B cell (primary cell): ENCODE data around the gene ZDHHC14. TPM values are rescaled to one million over a fixed set of nuclear protein-coding genes. Genes with fewer than 3 reads are reported as not detected.

ENCODE experiments used
- ATAC-seq: fragments of 200-7000 bp; cut with Tn5 transposase; one replicate; pipeline ENCODE4 v1.10.0; 2021; ENCODE audit warnings: low read depth, mild to moderate bottlenecking, moderate number of reproducible peaks, moderate library complexity
- CTCF ChIA-PET: fragments of 350-600 bp; sonication (Branson Sonifier 250); formaldehyde crosslinking; loops from one replicate; lab custom pipeline; 2021; ENCODE audit warnings: antibody characterized with exemption, inconsistent platforms; lab: Charles Lee
- POLR2A ChIA-PET: fragments of 350-600 bp; sonication (Branson Sonifier 250); formaldehyde crosslinking; loops from one replicate; lab custom pipeline; 2021; ENCODE audit warnings: antibody characterized with exemption; lab: Charles Lee
- DNase-seq: peaks from one replicate; pipeline ENCODE4 v3.0.0; 2013
- H2AFZ ChIP-seq: 2 replicates; pipeline ENCODE4 v1.6.1; 2012; ENCODE audit warnings: mild to moderate bottlenecking, low read depth, low read length; ENCODE audit not compliant: insufficient read depth, poor library complexity, severe bottlenecking
- H3K27ac ChIP-seq, 2 donors: 1 replicate in 1 of 2; 2 replicates in 1 of 2; pipeline ENCODE4 v1.5.1; 2012 to 2013; ENCODE audit warnings: low read length in 2 of 2, mild to moderate bottlenecking in 2 of 2, moderate library complexity in 1 of 2
- H3K27me3 ChIP-seq, 4 experiments: fragments of 200-600 bp in 1 of 4; sonication (generic) in 1 of 4; replicated peaks in 1 of 4; 1 replicate in 2 of 4; 2 replicates in 2 of 4; pipeline versions ENCODE4 v1.6.1 to v1.7.0; 2013 to 2016; ENCODE audit warnings: low read length in 3 of 4, mild to moderate bottlenecking in 2 of 4, mixed read lengths in 1 of 4, moderate library complexity in 1 of 4; ENCODE audit not compliant: insufficient read depth in 4 of 4, control insufficient read depth in 3 of 4; ENCODE audit errors: control extremely low read depth in 1 of 4
- H3K36me3 ChIP-seq, 2 experiments: replicated peaks in 1 of 2; 1 replicate in 1 of 2; 2 replicates in 1 of 2; pipeline versions ENCODE4 v1.6.1 to v1.7.1; 2013; ENCODE audit warnings: low read length in 1 of 2; ENCODE audit not compliant: insufficient read depth in 2 of 2, control insufficient read depth in 1 of 2; ENCODE audit errors: control extremely low read depth in 1 of 2, extremely low read depth in 1 of 2
- H3K4me1 ChIP-seq, 2 donors: fragments of 200-600 bp in 1 of 2; sonication (generic) in 1 of 2; 1 replicate in 1 of 2; 2 replicates in 1 of 2; pipeline versions ENCODE4 v1.5.1 to v1.6.1; 2013 to 2017; ENCODE audit warnings: low read length in 2 of 2; ENCODE audit not compliant: control insufficient read depth in 2 of 2, insufficient read depth in 2 of 2
- H3K4me2 ChIP-seq: replicated peaks from 2 replicates; pipeline ENCODE3; 2012; ENCODE audit warnings: mild to moderate bottlenecking, low read depth, low read length; ENCODE audit not compliant: poor library complexity, severe bottlenecking
- H3K4me3 ChIP-seq, 5 experiments: fragments of 200-600 bp in 1 of 5; sonication (generic) in 1 of 5; 1 replicate in 3 of 5; 2 replicates in 2 of 5; pipeline versions ENCODE4 v1.5.1 to v1.7.0; 2011 to 2016; ENCODE audit warnings: low read length in 4 of 5, mild to moderate bottlenecking in 4 of 5, low read depth in 2 of 5, control low read depth in 1 of 5, moderate library complexity in 1 of 5; ENCODE audit not compliant: insufficient read depth in 1 of 5; ENCODE audit errors: control extremely low read depth in 1 of 5, extremely low read depth in 1 of 5
- H3K79me2 ChIP-seq: fragments of 200-600 bp; sonication (generic); one replicate; pipeline ENCODE4 v1.6.0; 2016; ENCODE audit warnings: low read length; ENCODE audit not compliant: control insufficient read depth, insufficient read depth
- H3K9ac ChIP-seq: fragments of 200-600 bp; sonication (generic); 2 replicates; pipeline ENCODE4 v1.6.1; 2017; ENCODE audit warnings: mild to moderate bottlenecking, low read length, moderate library complexity
- H3K9me3 ChIP-seq, 3 donors: one replicate each; pipeline versions ENCODE4 v1.6.1 to v1.7.1; 2013; ENCODE audit warnings: low read length in 2 of 3; ENCODE audit not compliant: control insufficient read depth in 2 of 3, insufficient read depth in 1 of 3; ENCODE audit errors: control extremely low read depth in 1 of 3
- H4K20me1 ChIP-seq: 2 replicates; pipeline ENCODE4 v1.6.0; 2012; ENCODE audit warnings: mild to moderate bottlenecking, low read length; ENCODE audit not compliant: insufficient read depth, control insufficient read depth, poor library complexity, severe bottlenecking
- H3K27ac Mint-ChIP-seq: one replicate; pipeline ENCODE4 v1.8.0; 2021; ENCODE audit warnings: mixed read lengths
- H3K27me3 Mint-ChIP-seq: one replicate; pipeline ENCODE4 v1.8.0; 2021; ENCODE audit warnings: mixed read lengths
- H3K4me1 Mint-ChIP-seq: one replicate; pipeline ENCODE4 v1.8.0; 2021; ENCODE audit warnings: mixed read lengths
- H3K4me3 Mint-ChIP-seq: one replicate; pipeline ENCODE4 v1.8.0; 2021; ENCODE audit warnings: mixed read lengths
- H3K9me3 Mint-ChIP-seq: one replicate; pipeline ENCODE4 v1.8.0; 2022; ENCODE audit warnings: mixed read lengths; ENCODE audit not compliant: insufficient read depth
- EZH2 ChIP-seq: IDR thresholded peaks from 2 replicates; pipeline ENCODE4 v1.6.1; 2012; ENCODE audit warnings: borderline replicate concordance, low read depth, mild to moderate bottlenecking, moderate library complexity, low read length; ENCODE audit not compliant: insufficient read depth, poor library complexity, severe bottlenecking
- WGBS: methylation state at CpG from one replicate; pipeline ENCODE4 v1.1.5; 2013; ENCODE audit warnings: missing lambda C conversion rate; ENCODE audit not compliant: insufficient coverage; 5-methylcytosine and 5-hydroxymethylcytosine counted together
- intact Hi-C: fragments of 100-400 bp; cut with micrococcal nuclease; formaldehyde crosslinking; loops from one replicate; pipeline ENCODE4 v1.10.0; 2022
- polyA plus RNA-seq: library from polyadenylated mRNA; depleted of rRNA; stranded (reverse); fragments of >200 nt; gene quantifications from 2 replicates; pipeline ENCODE4 v1.2.3, GENCODE V29; 2012
- total RNA-seq, 2 donors: library from RNA; stranded (reverse); fragments of 120-200 nt in 1 of 2; gene quantifications; 1 replicate in 1 of 2; 2 replicates in 1 of 2; pipeline versions ENCODE4 v1.2.3 to v1.2.4, GENCODE V29; 2013 to 2022
- TF ChIP-seq, protein P1 (sequence below): fragments of 200-600 bp; IDR thresholded peaks from one replicate; pipeline ENCODE4 v1.8.0; 2022; ENCODE audit warnings: antibody characterized with exemption, mild to moderate bottlenecking

Gene ZDHHC14
- total and polyA plus RNA-seq, 2 donors (not counting 1 experiment from before 2014, with no cell fraction given) = 8.8 to 50.4 TPM

GRCh38 chr6:157530126-157530525 is 149.1 kb downstream of the ZDHHC14 start:
- ATAC-seq (no peak), DNase-seq (no peak)
- intact Hi-C loops = no loop called here
- TF ChIP-seq EZH2 = no peak
- TF ChIP-seq, protein P1, sequence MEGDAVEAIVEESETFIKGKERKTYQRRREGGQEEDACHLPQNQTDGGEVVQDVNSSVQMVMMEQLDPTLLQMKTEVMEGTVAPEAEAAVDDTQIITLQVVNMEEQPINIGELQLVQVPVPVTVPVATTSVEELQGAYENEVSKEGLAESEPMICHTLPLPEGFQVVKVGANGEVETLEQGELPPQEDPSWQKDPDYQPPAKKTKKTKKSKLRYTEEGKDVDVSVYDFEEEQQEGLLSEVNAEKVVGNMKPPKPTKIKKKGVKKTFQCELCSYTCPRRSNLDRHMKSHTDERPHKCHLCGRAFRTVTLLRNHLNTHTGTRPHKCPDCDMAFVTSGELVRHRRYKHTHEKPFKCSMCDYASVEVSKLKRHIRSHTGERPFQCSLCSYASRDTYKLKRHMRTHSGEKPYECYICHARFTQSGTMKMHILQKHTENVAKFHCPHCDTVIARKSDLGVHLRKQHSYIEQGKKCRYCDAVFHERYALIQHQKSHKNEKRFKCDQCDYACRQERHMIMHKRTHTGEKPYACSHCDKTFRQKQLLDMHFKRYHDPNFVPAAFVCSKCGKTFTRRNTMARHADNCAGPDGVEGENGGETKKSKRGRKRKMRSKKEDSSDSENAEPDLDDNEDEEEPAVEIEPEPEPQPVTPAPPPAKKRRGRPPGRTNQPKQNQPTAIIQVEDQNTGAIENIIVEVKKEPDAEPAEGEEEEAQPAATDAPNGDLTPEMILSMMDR = no peak
- Histone ChIP-seq H4K20me1 (no peaks in the 10 kb centered on the region), H2AFZ (no peak overlapping the region), H3K4me3 (no peak overlapping the region), H3K79me2 (peaks cover 5% of the 10 kb centered on the region), H3K9me3 (peaks cover 0 to 12% (median 0%) of the 10 kb centered on the region in 3 donors), H3K4me2 (no peak overlapping the region), H3K27ac (no peak overlapping the region), H3K9ac (no peak overlapping the region), H3K4me1 (peaks cover 21 to 50% of the 10 kb centered on the region in 2 donors), H3K36me3 (peaks cover 0 to 3% of the 10 kb centered on the region in 2 experiments), H3K27me3 (no peaks in the 10 kb centered on the region)
- CTCF ChIA-PET = interaction anchor here (1.1 kb wide), 1 partner anchor 215 kb away, joined by 3 read pairs; no protein-coding TSS in a partner anchor
- no peak overlapping the region for H3K4me3 Mint-ChIP-seq
- no peaks in the 10 kb centered on the region for H3K9me3 Mint-ChIP-seq
- POLR2A ChIA-PET = no interaction called here
- H3K27me3 Mint-ChIP-seq = no peaks in the 10 kb centered on the region
- no CpG with 5 or more reads among the region's 4 CpGs for WGBS
- H3K27ac Mint-ChIP-seq = peak overlapping the region; percentile 13
- H3K4me1 Mint-ChIP-seq = peaks cover 51% of the 10 kb centered on the region

GRCh38 chr6:157530724-157531168 is 149.8 kb downstream of the ZDHHC14 start:
- Mint-ChIP-seq H3K4me1 (peaks cover 56% of the 10 kb centered on the region), H3K9me3 (no peaks in the 10 kb centered on the region), H3K4me3 (no peak overlapping the region), H3K27ac (no peak overlapping the region), H3K27me3 (no peaks in the 10 kb centered on the region)
- H3K9ac ChIP-seq = no peak overlapping the region
- H3K27me3 ChIP-seq = no peaks in the 10 kb centered on the region
- peaks cover 5% of the 10 kb centered on the region for H3K79me2 ChIP-seq
- H3K4me3 ChIP-seq = no peak overlapping the region
- intact Hi-C loops = no loop called here
- H3K27ac ChIP-seq = no peak overlapping the region
- WGBS = 93% methylated on average over 8 of the region's 10 CpGs
- peaks cover 0 to 7% (median 0%) of the 10 kb centered on the region in 3 donors for H3K9me3 ChIP-seq
- peaks cover 27 to 51% of the 10 kb centered on the region in 2 donors for H3K4me1 ChIP-seq
- peaks cover 0 to 3% of the 10 kb centered on the region in 2 experiments for H3K36me3 ChIP-seq
- TF ChIP-seq, protein P1 = no peak
- TF ChIP-seq EZH2 = no peak
- no peak overlapping the region for H2AFZ ChIP-seq
- ATAC-seq (no peak), DNase-seq (no peak)
- POLR2A ChIA-PET = no interaction called here
- H4K20me1 ChIP-seq = no peaks in the 10 kb centered on the region
- no peak overlapping the region for H3K4me2 ChIP-seq
- CTCF ChIA-PET = interaction anchor here (1.1 kb wide), 1 partner anchor 216 kb away, joined by 3 read pairs; no protein-coding TSS in a partner anchor
